GM21381 (cell line): ENCODE results near the gene TRIM61.
A peak's percentile ranks its signal among the peaks of the same experiment; 100 is the strongest.
"Not testable (repeated sequence)": the region's sequence is repeated elsewhere in the genome, so short reads cannot be mapped to it uniquely, and the experiment has no call there.

Experiments
- ATAC-seq: cut with Tn5 transposase; IDR thresholded peaks from one replicate; pipeline ENCODE4 v1.9.1; 2021; ENCODE audit warnings: mild to moderate bottlenecking, moderate library complexity; ENCODE audit not compliant: unreplicated experiment

Gene TRIM61

DNA sequence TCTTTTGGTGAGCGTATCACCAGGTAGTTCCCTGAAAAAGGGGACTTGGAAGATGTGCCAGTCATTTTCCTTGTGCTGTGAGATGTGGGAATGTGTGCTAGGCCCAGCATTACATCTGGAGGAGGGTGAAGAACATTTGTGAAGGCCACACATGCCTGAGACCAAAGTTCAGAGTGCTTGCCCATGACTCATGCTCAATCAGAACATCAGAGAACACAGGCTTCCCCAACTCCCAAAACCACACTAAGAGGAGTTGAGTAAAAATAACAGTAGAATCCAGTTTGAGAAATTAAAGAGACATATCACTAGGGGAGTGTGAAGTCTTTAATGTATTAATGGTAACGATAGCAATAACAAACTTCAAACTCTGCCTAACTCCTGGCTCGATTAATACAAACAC lies 18.0 kb downstream of the TRIM61 start:
- ATAC-seq: not testable (repeated sequence)

DNA sequence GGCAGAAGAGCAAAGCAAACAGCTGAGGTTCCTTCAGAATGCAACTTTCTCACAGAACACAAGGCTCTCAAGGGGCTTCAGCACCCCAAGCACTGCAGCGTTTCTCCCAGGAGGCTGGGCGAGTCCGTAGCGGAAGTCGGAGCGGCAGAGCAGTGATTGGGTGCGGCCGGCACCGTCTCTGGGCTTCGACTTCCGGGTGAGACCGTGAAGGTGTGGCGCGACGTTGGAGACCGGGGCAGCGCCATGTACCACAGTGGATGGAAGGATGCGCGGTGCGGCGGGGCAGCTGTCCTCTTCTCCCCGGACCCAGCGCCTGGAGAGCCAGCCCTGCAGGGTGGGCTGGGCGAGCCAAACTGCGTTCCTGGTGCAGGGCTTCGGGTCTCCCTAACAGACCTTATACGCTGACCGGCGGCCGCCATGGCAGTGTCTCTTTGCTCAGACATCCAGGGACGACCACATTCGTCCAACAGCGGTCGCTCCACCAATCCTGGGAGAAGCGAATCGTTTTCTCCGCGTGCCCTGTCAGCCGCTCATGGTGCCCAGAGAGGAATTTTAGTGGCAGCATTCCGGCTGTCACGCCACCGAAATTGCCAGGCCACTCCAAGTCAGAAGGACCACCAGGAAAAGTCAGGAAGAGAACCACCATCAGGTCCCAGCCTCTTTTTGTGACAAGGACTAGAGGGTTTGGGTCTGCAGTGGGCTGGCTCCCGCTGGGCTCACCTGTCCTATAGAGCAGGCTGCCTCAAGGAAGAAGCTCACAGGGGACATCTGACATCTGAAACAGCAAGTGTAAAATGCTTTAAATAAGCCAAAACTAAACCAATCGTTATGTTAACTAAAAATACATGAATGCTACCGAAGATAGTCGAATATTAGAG lies 20.5 kb downstream of the TRIM61 start:
- peak; percentile 100 for ATAC-seq

- no peak for ATAC-seq
Measured at GRCh38 chr4:164955107-164955805, 22.2 kb downstream of the TRIM61 start.

DNA sequence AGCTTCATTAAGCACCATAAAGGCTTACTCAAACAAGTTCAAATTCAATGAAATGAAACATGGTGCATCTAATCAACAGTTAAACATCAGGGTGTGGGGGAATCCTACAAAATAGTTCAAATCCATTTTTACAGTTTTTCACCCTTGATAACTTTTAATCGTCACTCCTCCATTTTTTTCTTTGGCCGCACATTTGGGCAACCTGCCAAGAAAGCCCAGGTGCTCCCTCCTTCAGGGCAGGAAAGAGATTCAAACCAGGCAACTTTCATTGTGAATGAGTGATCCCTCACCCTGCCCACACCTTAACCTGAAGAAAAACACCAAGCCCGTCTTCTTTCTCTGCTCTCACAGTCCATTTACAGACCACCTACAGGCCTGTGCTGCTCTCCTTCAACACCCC lies 24.9 kb downstream of the TRIM61 start:
- no peak for ATAC-seq

- ATAC-seq: no peak
Measured at GRCh38 chr4:164949448-164950143, 27.9 kb downstream of the TRIM61 start.

- no peak for ATAC-seq
Measured at GRCh38 chr4:164948975-164949374, 28.5 kb downstream of the TRIM61 start.

DNA sequence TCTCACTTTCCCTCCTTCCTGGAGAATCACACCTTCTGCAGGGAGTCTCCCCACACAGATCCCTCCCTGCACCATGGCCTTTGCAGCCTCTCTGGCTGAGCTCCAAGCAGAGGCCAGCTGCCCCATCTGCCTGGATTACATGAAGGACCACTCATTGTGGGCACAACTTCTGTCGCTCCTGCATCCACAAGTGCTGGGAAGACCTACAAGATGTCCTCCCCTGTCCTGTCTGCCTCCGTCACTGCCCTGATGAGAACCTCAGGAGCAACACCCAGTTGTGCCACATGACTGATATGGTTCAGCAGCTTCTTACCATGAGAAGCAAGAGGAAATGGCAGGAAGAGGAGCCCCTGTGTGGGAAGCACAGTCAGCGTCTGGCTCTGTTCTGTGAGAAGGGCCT lies 29.5 kb downstream of the TRIM61 start:
- ATAC-seq: not testable (repeated sequence)

- no peak for ATAC-seq
Measured at GRCh38 chr4:164946810-164947209, 30.6 kb downstream of the TRIM61 start.

GRCh38 chr4:164945146-164945545 lies 32.3 kb downstream of the TRIM61 start:
- ATAC-seq: no peak

DNA sequence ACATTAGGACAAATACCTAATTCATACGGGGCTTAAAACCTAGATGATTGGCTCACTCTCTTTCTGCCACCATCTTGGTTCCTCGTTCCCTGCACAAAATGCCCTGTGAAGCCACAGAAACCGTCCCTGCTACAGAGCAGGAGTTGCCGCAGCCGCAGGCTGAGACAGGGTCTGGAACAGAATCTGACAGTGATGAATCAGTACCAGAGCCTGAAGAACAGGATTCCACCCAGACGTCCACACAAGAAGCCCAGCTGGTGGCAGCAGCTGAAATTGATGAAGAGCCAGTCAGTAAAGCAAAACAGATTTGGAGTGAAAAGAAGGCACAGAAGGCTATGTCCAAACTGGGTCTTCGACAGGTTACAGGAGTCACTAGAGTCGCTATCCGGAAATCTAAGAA lies 34.3 kb downstream of the TRIM61 start:
- no peak for ATAC-seq

GRCh38 chr4:164937576-164938270 lies 39.7 kb downstream of the TRIM61 start:
- ATAC-seq: peak; percentile 50

- peak; percentile 53 for ATAC-seq
Measured at GRCh38 chr4:164935865-164936606, 41.4 kb downstream of the TRIM61 start.

GRCh38 chr4:164935363-164935762 lies 42.1 kb downstream of the TRIM61 start:
- ATAC-seq: peak; percentile 67

GRCh38 chr4:164933244-164933643 lies 44.2 kb downstream of the TRIM61 start:
- no peak for ATAC-seq

GRCh38 chr4:164931551-164932324 lies 45.7 kb downstream of the TRIM61 start:
- no peak for ATAC-seq

GRCh38 chr4:164930647-164931046 lies 46.8 kb downstream of the TRIM61 start:
- ATAC-seq: no peak

DNA sequence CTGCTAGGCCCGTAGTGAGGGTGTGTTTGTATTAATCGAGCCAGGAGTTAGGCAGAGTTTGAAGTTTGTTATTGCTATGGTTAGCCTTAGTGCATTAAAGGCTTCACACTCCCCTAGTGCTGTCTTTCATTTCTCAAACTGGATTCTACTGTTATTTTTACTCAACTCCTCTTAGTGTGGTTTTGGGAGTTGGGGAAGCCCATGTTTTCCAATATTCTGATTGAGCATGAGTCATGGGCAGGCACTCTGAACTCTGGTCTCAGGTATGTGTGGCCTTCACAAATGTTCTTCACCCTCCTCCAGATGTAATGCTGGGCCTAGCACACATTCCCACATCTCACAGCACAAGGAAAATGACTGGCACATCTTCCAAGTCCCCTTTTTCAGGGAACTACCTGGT lies 50.4 kb downstream of the TRIM61 start:
- not testable (repeated sequence) for ATAC-seq

- no peak for ATAC-seq
Measured at GRCh38 chr4:164926301-164926700, 51.2 kb downstream of the TRIM61 start.

- peak; percentile 66 for ATAC-seq
Measured at GRCh38 chr4:164924670-164925238, 52.7 kb downstream of the TRIM61 start.
